NCI-H2107 treated with DMSO at 0.1 percent for 48 hours (cell line): ENCODE results near the gene SOCS3.

Source experiments
- DNase-seq: peaks from one replicate; lab custom pipeline; 2025; ENCODE audit not compliant: unreplicated experiment; lab: John Stamatoyannopoulos, UW

Gene SOCS3

GRCh38 chr17:78391051-78391431 lies 31.2 kb upstream of the SOCS3 start:
- no peak for DNase-seq

- DNase-seq, result peak; percentile 59
Observed at GRCh38 chr17:78390241-78391050, 30.6 kb upstream of the SOCS3 start.

GRCh38 chr17:78387977-78388941 lies 28.4 kb upstream of the SOCS3 start:
- no peak for DNase-seq

GRCh38 chr17:78384479-78385175 lies 24.8 kb upstream of the SOCS3 start:
- no peak for DNase-seq

GRCh38 chr17:78383725-78384471 lies 24.0 kb upstream of the SOCS3 start:
- no peak for DNase-seq

- no peak for DNase-seq
Observed at GRCh38 chr17:78381601-78382232, 21.8 kb upstream of the SOCS3 start.

- no peak for DNase-seq
Observed at GRCh38 chr17:78380370-78380769, 20.5 kb upstream of the SOCS3 start.

- no peak for DNase-seq
Observed at GRCh38 chr17:78379131-78379491, 19.2 kb upstream of the SOCS3 start.

- no peak for DNase-seq
Observed at GRCh38 chr17:78378225-78379130, 18.6 kb upstream of the SOCS3 start, which contains the start of gene PGS1. Gene PGS1, plus strand, starts transcription at chr17:78378649. Its CDS starts 17 bp downstream, at chr17:78378666.

GRCh38 chr17:78377858-78378224 lies 18.0 kb upstream of the SOCS3 start:
- no peak for DNase-seq

GRCh38 chr17:78376161-78376560 lies 16.3 kb upstream of the SOCS3 start:
- DNase-seq, result no peak

- DNase-seq, result no peak
Observed at GRCh38 chr17:78375401-78376151, 15.7 kb upstream of the SOCS3 start.

GRCh38 chr17:78374631-78375274 lies 14.9 kb upstream of the SOCS3 start:
- no peak for DNase-seq

- no peak for DNase-seq
Observed at GRCh38 chr17:78374189-78374588, 14.3 kb upstream of the SOCS3 start.

- no peak for DNase-seq
Observed at GRCh38 chr17:78372841-78373240, 13.0 kb upstream of the SOCS3 start.

- DNase-seq, result no peak
Observed at GRCh38 chr17:78371056-78371455, 11.2 kb upstream of the SOCS3 start.

- DNase-seq, result no peak
Observed at GRCh38 chr17:78369791-78370381, 10.0 kb upstream of the SOCS3 start.
